ENCODE results near the gene ETV6. TPM values are rescaled to one million over a fixed set of nuclear protein-coding genes. Genes with fewer than 3 reads are reported as not detected.
A peak's percentile ranks its signal among the peaks of the same experiment; 100 is the strongest.

Gene ETV6
- total RNA-seq, 1 donor = 11.2 TPM

GRCh38 chr12:11805680-11806079 lies 156.2 kb downstream of the ETV6 start:
- DNase-seq (ENCODE audit: low read depth) = no peak
- no peak for TF ChIP-seq CTCF (IDR thresholded peaks at IDR 0.05; ENCODE audit: insufficient read depth, low read depth, low read length)
- no peak overlapping the region for H3K4me3 ChIP-seq (ENCODE audit: low read depth, low read length)

DNA sequence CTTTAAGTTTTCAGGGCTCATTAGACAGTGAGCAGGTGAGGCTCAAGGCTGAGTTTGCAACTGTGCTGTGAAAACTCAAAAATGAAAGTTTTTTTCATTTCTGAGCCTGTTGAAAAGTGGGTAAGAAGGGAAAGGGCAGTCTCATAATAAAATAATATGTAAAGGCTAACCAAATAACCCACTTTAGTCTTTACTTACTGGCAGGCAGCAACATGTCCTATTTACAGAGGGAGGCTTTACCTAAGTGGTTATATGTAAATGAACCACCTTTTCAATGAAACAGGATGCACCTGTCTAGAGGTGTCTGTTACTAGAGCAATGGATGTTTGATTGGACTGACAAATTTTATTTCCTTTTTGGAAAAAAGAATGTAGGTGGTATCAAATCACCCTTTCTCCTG lies 158.0 kb downstream of the ETV6 start:
- no peak for DNase-seq (ENCODE audit: low read depth)
- no peak for TF ChIP-seq CTCF (IDR thresholded peaks at IDR 0.05; ENCODE audit: insufficient read depth, low read depth, low read length)
- no peak overlapping the region for H3K4me3 ChIP-seq (ENCODE audit: low read depth, low read length)

DNA sequence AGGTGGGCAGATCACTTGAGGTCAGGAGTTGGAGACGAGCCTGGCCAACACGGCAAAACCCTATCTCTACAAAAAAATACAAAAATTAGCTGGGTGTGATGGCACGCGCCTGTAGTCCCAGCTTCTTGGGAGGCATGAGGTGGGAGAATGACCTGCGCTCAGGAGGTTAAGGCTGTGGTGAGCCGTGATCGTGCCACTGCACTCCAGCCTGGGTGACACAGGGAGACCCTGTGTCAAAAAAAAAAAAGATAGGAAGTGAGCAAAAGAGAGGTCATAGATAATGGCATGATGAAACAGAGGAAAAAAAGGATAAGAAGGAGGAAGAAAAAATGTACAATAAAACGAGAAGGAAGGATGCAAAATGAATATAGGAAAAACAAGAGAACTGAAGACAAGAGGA lies 159.5 kb downstream of the ETV6 start:
- no peak overlapping the region for H3K4me3 ChIP-seq (ENCODE audit: low read depth, low read length)
- no peak for DNase-seq (ENCODE audit: low read depth)
- no peak for TF ChIP-seq CTCF (IDR thresholded peaks at IDR 0.05; ENCODE audit: insufficient read depth, low read depth, low read length)

DNA sequence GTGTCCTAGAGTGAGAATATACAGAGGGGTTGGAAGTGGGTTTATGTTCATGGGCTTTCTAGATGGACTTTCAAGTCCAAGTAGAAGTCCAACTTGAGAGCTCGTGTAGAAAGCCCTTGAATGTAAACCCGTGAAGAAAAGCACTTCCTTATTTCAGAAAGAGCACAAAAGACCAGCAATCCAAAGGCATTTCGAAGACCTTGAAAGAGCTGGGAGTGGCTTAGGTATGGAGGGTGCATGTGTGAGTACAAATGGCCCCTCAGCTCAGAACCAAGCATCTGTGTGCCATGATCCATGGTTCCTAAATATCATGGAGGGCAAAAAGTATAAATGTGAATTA lies 160.7 kb downstream of the ETV6 start:
- no peak for TF ChIP-seq CTCF (IDR thresholded peaks at IDR 0.05; ENCODE audit: insufficient read depth, low read depth, low read length)
- H3K4me3 ChIP-seq (ENCODE audit: low read depth, low read length) = no peak overlapping the region
- DNase-seq (ENCODE audit: low read depth) = no peak

DNA sequence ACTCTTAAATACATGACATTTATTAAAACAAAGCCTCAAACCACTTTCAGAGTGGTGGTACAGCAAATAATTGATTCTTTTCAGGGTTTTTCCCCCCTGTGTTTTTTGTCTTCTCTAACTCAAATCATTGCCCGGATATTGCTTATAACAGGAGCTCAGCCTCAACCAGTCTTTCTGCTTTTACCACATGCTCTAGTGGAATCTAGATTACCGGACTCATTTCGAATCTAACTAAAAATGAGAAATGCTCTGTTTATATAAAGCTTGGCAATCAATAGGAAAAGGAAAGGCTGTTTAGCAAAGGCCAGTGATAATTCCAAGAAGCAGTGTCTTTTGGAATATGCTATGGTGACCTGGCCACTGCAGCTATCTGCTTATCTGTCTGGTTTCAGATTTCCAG lies 161.5 kb downstream of the ETV6 start:
- no peak for DNase-seq (ENCODE audit: low read depth)
- no peak overlapping the region for H3K4me3 ChIP-seq (ENCODE audit: low read depth, low read length)
- no peak for TF ChIP-seq CTCF (IDR thresholded peaks at IDR 0.05; ENCODE audit: insufficient read depth, low read depth, low read length)

- no peak for DNase-seq (ENCODE audit: low read depth)
- H3K4me3 ChIP-seq (ENCODE audit: low read depth, low read length) = no peak overlapping the region
- no peak for TF ChIP-seq CTCF (IDR thresholded peaks at IDR 0.05; ENCODE audit: insufficient read depth, low read depth, low read length)
These were observed 162.7 kb downstream of the ETV6 start for GRCh38 chr12:11812241-11812585.

DNA sequence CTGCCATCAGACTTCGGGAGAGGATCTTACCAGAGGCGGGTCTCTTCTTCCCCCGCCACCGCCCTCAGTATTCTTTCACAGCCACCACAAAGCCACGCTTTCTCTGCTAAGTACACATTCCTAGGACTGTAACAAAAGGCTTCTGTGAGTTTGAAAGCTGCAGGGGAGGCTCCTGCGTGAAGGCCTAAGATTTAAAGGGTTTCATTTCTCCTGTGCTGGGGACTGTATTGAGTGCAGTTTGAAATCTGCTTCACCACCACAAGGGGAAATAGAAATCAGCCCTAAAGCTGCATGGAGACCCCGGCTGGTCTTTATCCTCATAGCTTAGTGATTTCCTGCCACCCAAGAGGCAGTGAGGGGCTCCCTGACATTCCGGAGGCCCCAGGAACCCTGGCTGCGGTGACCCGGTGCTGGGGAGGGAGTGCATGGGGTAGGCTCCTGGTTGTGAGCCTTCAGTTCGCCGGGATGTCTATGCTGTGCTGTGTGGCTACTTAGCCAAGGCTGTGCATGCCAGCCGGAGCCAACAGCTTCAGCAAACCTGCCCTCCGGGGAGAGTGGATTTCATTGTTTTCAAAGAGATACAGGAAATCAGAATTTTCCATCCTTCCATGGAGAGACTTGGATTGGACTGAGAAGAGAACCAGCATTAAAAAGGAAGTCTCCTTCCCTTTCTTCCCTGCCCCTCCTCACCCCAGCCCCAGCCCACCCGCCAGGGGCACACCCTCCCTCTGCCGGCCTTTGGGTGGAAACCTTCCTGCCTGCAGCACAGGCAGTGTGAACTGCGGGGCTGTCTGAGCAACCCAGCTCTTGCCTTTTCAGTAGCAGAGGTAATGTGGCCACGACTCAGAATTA lies 163.3 kb downstream of the ETV6 start:
- peak overlapping the region; percentile 22 for H3K4me3 ChIP-seq (ENCODE audit: low read depth, low read length)
- peak; percentile 36 for DNase-seq (ENCODE audit: low read depth)
- peak; percentile 31 for TF ChIP-seq CTCF (IDR thresholded peaks at IDR 0.05; ENCODE audit: insufficient read depth, low read depth, low read length)
